Osteocyte (in vitro differentiated cells): Measurements from ENCODE around the gene NKIRAS1. TPM values are rescaled to one million over a fixed set of nuclear protein-coding genes. Genes with fewer than 3 reads are reported as not detected.

Source experiments
- DNase-seq: peaks from one replicate; pipeline ENCODE4 v3.0.0; 2021; ENCODE audit warnings: mixed read lengths; ENCODE audit not compliant: unreplicated experiment; ENCODE audit errors: extremely low spot score
- H3K27ac Mint-ChIP-seq: one replicate; pipeline ENCODE4 v1.8.0; 2021; ENCODE audit warnings: mild to moderate bottlenecking, mixed read lengths; ENCODE audit not compliant: unreplicated experiment
- H3K27me3 Mint-ChIP-seq: one replicate; pipeline ENCODE4 v1.8.0; 2021; ENCODE audit warnings: mixed read lengths; ENCODE audit not compliant: unreplicated experiment
- H3K36me3 Mint-ChIP-seq: one replicate; pipeline ENCODE4 v1.8.0; 2021; ENCODE audit warnings: mixed read lengths; ENCODE audit not compliant: unreplicated experiment
- H3K4me1 Mint-ChIP-seq: one replicate; pipeline ENCODE4 v1.8.0; 2021; ENCODE audit warnings: mixed read lengths; ENCODE audit not compliant: unreplicated experiment
- H3K4me3 Mint-ChIP-seq: one replicate; pipeline ENCODE4 v1.8.0; 2021; ENCODE audit warnings: mild to moderate bottlenecking, moderate library complexity, mixed read lengths; ENCODE audit not compliant: unreplicated experiment
- H3K9me3 Mint-ChIP-seq: one replicate; pipeline ENCODE4 v1.8.0; 2021; ENCODE audit warnings: mixed read lengths; ENCODE audit not compliant: unreplicated experiment
- total RNA-seq: library from RNA; stranded (reverse); gene quantifications from 2 replicates; pipeline ENCODE4 v1.2.1, GENCODE V29; 2021
- TF ChIP-seq, protein P1 (sequence below): fragments of 200-600 bp; sonication (generic); IDR thresholded peaks from 2 replicates; pipeline ENCODE4 v1.5.0; 2021; ENCODE audit warnings: antibody characterized with exemption, mild to moderate bottlenecking, moderate library complexity

NKIRAS1 gene
- total RNA-seq, 1 donor from 2014 or later: 13.1 TPM

DNA sequence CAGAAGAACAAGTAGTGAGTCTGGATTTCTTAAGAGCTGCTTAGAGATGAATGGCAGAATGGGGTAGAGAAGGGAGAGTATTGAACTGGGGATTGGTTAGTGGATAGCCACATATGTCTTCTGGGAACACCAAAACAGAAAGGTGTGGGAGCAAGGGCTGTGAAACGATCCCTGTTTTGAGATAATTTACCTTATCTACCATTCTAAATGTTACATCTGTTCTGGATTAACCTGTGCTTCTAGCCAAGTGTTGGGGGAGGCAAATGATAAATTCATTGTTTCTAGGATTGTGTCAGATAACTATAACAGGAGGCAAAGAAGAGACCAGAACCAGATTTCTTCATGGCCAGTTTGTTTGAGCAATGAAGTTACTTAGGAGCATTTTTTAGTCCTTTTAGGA is 36.7 kb upstream of the NKIRAS1 start:
- H3K36me3 Mint-ChIP-seq: peaks cover 21% of the 10 kb centered on the region
- no peaks in the 10 kb centered on the region for H3K9me3 Mint-ChIP-seq
- H3K4me1 Mint-ChIP-seq: peaks cover 37% of the 10 kb centered on the region
- H3K27me3 Mint-ChIP-seq: no peaks in the 10 kb centered on the region
- no peak for DNase-seq
- H3K27ac Mint-ChIP-seq: no peak overlapping the region
- TF ChIP-seq, protein P1, sequence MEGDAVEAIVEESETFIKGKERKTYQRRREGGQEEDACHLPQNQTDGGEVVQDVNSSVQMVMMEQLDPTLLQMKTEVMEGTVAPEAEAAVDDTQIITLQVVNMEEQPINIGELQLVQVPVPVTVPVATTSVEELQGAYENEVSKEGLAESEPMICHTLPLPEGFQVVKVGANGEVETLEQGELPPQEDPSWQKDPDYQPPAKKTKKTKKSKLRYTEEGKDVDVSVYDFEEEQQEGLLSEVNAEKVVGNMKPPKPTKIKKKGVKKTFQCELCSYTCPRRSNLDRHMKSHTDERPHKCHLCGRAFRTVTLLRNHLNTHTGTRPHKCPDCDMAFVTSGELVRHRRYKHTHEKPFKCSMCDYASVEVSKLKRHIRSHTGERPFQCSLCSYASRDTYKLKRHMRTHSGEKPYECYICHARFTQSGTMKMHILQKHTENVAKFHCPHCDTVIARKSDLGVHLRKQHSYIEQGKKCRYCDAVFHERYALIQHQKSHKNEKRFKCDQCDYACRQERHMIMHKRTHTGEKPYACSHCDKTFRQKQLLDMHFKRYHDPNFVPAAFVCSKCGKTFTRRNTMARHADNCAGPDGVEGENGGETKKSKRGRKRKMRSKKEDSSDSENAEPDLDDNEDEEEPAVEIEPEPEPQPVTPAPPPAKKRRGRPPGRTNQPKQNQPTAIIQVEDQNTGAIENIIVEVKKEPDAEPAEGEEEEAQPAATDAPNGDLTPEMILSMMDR: no peak
- no peak overlapping the region for H3K4me3 Mint-ChIP-seq

DNA sequence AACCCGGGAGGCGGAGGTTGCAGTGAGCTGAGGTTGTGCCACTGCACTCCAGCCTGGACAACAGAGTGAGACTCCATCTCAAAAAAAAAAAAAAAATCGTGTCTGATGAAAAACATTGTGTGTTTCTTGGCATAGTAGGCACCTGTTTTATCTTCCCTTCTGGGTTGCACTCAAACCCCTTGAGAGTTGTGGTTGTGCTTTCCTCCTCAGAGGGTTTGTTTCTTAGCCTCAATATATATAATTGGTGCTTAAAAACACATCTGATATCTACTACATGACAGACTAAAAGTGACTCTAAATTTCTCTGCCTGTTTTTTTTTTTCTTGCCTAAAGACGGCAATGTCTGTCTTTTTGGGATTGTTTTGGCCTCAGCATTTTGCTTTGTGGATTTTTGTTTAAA is 35.9 kb upstream of the NKIRAS1 start:
- DNase-seq: no peak
- Mint-ChIP-seq H3K4me1 (peaks cover 45% of the 10 kb centered on the region), H3K36me3 (peaks cover 21% of the 10 kb centered on the region), H3K27me3 (no peaks in the 10 kb centered on the region), H3K4me3 (no peak overlapping the region), H3K9me3 (no peaks in the 10 kb centered on the region), H3K27ac (no peak overlapping the region)
- TF ChIP-seq, protein P1: no peak

- TF ChIP-seq, protein P1: no peak
- no peak for DNase-seq
- no peaks in the 10 kb centered on the region for H3K27me3 Mint-ChIP-seq
- no peak overlapping the region for H3K4me3 Mint-ChIP-seq
- peak overlapping the region; percentile 52 for H3K27ac Mint-ChIP-seq
- peaks cover 59% of the 10 kb centered on the region for H3K4me1 Mint-ChIP-seq
- peaks cover 9% of the 10 kb centered on the region for H3K36me3 Mint-ChIP-seq
- H3K9me3 Mint-ChIP-seq: no peaks in the 10 kb centered on the region
Observed at GRCh38 chr3:23950293-23950692, 33.5 kb upstream of the NKIRAS1 start.

- DNase-seq: no peak
- no peaks in the 10 kb centered on the region for H3K27me3 Mint-ChIP-seq
- no peaks in the 10 kb centered on the region for H3K9me3 Mint-ChIP-seq
- H3K4me1 Mint-ChIP-seq: peaks cover 59% of the 10 kb centered on the region
- H3K36me3 Mint-ChIP-seq: peaks cover 4% of the 10 kb centered on the region
- no peak overlapping the region for H3K4me3 Mint-ChIP-seq
- TF ChIP-seq, protein P1: no peak
- peak overlapping the region; percentile 52 for H3K27ac Mint-ChIP-seq
Observed at GRCh38 chr3:23949784-23950183, 33.0 kb upstream of the NKIRAS1 start.

- Mint-ChIP-seq H3K36me3 (no peaks in the 10 kb centered on the region), H3K9me3 (no peaks in the 10 kb centered on the region), H3K27ac (no peak overlapping the region), H3K4me3 (no peak overlapping the region), H3K27me3 (no peaks in the 10 kb centered on the region), H3K4me1 (peaks cover 68% of the 10 kb centered on the region)
- no peak for DNase-seq
- TF ChIP-seq, protein P1: no peak
Observed at GRCh38 chr3:23948761-23949160, 32.0 kb upstream of the NKIRAS1 start.
